ENCODE data around the gene VIPR2.

DNA sequence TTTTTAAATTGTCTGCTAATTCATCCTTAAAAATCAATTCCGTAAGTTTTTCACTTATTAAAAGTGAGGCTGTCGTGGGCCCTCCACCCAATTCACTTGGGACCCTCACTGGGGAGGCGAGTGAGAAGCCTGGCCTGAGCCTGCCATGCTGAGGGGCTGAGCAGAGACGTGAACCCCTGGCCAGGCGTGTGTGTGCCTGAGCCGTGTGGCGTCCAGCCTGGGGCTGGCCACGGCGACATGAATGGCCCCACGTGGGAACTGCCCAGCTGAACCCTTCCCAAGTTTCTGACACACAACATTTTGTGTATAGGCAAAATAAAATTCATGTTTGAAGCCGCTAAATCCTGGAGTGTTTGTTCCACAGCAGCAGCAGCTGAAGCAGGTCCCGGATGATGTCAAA lies 13.0 kb upstream of the VIPR2 start:
- TF ChIP-seq, protein P1, sequence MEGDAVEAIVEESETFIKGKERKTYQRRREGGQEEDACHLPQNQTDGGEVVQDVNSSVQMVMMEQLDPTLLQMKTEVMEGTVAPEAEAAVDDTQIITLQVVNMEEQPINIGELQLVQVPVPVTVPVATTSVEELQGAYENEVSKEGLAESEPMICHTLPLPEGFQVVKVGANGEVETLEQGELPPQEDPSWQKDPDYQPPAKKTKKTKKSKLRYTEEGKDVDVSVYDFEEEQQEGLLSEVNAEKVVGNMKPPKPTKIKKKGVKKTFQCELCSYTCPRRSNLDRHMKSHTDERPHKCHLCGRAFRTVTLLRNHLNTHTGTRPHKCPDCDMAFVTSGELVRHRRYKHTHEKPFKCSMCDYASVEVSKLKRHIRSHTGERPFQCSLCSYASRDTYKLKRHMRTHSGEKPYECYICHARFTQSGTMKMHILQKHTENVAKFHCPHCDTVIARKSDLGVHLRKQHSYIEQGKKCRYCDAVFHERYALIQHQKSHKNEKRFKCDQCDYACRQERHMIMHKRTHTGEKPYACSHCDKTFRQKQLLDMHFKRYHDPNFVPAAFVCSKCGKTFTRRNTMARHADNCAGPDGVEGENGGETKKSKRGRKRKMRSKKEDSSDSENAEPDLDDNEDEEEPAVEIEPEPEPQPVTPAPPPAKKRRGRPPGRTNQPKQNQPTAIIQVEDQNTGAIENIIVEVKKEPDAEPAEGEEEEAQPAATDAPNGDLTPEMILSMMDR (IDR thresholded peaks at IDR 0.05), result no peak
- no peak for TF ChIP-seq EZH2phosphoT487 (IDR thresholded peaks at IDR 0.05)
